OCI-LY3 (cell line): ENCODE measurements around the gene ZNF311.

Source experiments
- EZH2phosphoT487 ChIP-seq: fragments of 200-600 bp; shearing (Covaris generic); IDR thresholded peaks from 2 replicates; pipeline ENCODE4 v1.6.1; 2018; ENCODE audit warnings: antibody characterized with exemption, mixed run types, low read depth
- TF ChIP-seq, protein P1 (sequence below): fragments of 200-600, 300-600 bp; sonication (generic); IDR thresholded peaks from 2 replicates; pipeline ENCODE4 v1.5.1; 2014; ENCODE audit warnings: antibody characterized with exemption, low read length, low read depth

DNA sequence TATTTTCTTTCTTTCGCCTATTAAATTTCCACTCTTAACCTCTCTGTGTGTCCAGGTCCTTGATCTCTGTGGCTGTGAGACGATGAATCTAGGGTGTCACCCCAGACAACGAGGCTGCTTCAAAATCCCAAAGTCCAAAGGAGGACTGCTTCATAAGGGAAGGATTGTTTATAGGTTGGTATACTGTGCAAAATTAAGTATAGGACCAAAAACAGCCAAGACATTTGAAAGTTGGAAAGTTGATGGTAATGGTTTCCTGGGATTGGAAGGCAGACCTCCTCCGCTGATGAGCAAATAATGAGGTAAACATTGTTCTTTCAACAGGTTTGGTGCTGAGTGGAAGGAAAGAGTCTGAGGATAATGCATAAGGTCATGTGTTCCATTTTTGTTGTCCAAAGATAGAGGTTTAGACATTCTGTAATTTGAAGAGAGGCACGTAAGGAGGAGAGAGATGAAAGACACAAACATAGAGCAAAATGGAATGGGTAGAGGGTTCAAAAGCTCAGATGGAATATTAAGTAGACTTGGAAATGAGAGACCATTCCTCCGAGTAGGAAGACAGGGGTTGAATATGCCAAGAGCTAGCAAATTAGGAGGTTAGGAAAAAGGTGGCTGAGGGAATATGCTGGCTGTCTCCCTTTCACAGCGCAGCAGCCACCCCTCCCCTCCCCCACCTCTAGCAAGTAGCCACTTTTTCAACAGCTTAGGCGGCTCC is 24.8 kb downstream of the ZNF311 start:
- TF ChIP-seq, protein P1, sequence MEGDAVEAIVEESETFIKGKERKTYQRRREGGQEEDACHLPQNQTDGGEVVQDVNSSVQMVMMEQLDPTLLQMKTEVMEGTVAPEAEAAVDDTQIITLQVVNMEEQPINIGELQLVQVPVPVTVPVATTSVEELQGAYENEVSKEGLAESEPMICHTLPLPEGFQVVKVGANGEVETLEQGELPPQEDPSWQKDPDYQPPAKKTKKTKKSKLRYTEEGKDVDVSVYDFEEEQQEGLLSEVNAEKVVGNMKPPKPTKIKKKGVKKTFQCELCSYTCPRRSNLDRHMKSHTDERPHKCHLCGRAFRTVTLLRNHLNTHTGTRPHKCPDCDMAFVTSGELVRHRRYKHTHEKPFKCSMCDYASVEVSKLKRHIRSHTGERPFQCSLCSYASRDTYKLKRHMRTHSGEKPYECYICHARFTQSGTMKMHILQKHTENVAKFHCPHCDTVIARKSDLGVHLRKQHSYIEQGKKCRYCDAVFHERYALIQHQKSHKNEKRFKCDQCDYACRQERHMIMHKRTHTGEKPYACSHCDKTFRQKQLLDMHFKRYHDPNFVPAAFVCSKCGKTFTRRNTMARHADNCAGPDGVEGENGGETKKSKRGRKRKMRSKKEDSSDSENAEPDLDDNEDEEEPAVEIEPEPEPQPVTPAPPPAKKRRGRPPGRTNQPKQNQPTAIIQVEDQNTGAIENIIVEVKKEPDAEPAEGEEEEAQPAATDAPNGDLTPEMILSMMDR = no peak
- no peak for TF ChIP-seq EZH2phosphoT487
